ENCODE results near the gene TM9SF1. TPM values are rescaled to one million over a fixed set of nuclear protein-coding genes. Genes with fewer than 3 reads are reported as not detected.

The TM9SF1 gene
- total RNA-seq, 1 donor: 13.6 TPM

DNA sequence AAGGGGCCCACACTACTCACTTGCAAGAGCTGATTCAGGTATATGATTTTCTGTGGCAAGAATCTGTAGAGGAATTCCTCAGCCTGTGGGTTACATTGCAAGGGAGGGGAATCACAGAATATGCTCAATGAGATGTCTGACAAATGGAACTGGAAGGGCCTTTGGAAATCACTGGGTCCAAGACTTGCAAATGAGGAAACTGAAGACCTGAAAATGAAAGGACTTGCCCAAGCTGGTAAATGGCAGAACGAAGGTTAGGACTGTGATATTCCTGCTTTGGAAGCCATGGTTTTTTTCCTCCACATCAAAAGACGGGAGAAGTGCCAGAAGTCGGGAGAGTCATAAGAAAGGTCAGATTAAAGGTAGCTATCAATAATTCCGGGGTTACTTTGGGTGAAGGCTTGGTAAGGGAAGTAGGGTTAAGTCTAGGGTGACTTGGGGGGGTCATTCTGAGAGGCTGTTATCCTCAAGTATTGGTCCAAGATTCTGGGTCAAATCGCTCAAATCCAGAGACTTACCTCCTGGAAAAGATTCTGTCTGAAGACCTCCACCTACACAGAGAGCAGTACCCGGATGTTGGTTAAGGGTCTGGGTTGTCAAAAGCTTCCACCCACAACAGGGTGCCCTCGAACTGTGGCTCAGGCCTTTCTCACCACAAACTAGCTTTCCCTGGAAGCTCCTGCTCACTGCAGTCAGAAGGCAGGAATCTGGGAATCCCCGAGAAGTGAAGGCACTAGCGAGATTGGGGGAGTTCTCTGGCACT lies 49.4 kb downstream of the TM9SF1 start:
- peak overlapping the region; percentile 94 for H3K4me3 ChIP-seq (ENCODE audit: low read length)
- peaks cover 48% of the 10 kb centered on the region for H3K4me1 ChIP-seq (ENCODE audit: insufficient read depth, low read length)
- H3K27me3 ChIP-seq (ENCODE audit: insufficient read depth, low read length): no peaks in the 10 kb centered on the region
- no peaks in the 10 kb centered on the region for H3K9me3 ChIP-seq (ENCODE audit: low read depth, low read length)

- H3K4me3 ChIP-seq (ENCODE audit: low read length): peak overlapping the region; percentile 94
- no peaks in the 10 kb centered on the region for H3K27me3 ChIP-seq (ENCODE audit: insufficient read depth, low read length)
- no peaks in the 10 kb centered on the region for H3K9me3 ChIP-seq (ENCODE audit: low read depth, low read length)
- H3K4me1 ChIP-seq (ENCODE audit: insufficient read depth, low read length): peaks cover 55% of the 10 kb centered on the region
Observed at GRCh38 chr14:24145219-24145618, 50.0 kb downstream of the TM9SF1 start.

GRCh38 chr14:24144451-24144850 lies 50.8 kb downstream of the TM9SF1 start:
- H3K27me3 ChIP-seq (ENCODE audit: insufficient read depth, low read length): no peaks in the 10 kb centered on the region
- H3K4me3 ChIP-seq (ENCODE audit: low read length): no peak overlapping the region
- H3K4me1 ChIP-seq (ENCODE audit: insufficient read depth, low read length): peaks cover 56% of the 10 kb centered on the region
- H3K9me3 ChIP-seq (ENCODE audit: low read depth, low read length): no peaks in the 10 kb centered on the region

DNA sequence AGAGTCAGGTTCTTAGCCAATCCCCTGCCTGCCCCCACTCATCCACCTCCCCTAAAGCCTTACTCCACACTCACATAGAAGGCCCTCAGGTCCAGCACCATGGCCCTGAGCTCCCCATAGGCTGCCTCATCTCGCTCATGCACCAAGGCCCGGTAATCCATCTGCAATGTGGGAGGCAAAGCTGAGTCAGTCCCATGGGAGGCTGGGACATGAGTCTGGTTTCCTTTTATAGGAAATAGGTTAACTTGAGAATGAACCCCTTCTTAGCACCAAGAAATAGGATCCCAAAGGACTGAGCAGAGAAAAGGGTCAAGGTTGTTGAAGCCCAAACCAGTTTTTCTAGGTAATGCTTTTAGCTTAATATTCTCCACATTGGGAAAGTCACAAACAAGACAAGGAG lies 51.7 kb downstream of the TM9SF1 start:
- H3K27me3 ChIP-seq (ENCODE audit: insufficient read depth, low read length): no peaks in the 10 kb centered on the region
- H3K9me3 ChIP-seq (ENCODE audit: low read depth, low read length): no peaks in the 10 kb centered on the region
- H3K4me1 ChIP-seq (ENCODE audit: insufficient read depth, low read length): peaks cover 54% of the 10 kb centered on the region
- no peak overlapping the region for H3K4me3 ChIP-seq (ENCODE audit: low read length)

- Histone ChIP-seq H3K9me3 (ENCODE audit: low read depth, low read length) (no peaks in the 10 kb centered on the region), H3K4me3 (ENCODE audit: low read length) (peak within 1 kb of the TSS; percentile 67), H3K27me3 (ENCODE audit: insufficient read depth, low read length) (no peaks in the 10 kb centered on the region), H3K4me1 (ENCODE audit: insufficient read depth, low read length) (peaks cover 64% of the 10 kb centered on the region)
Observed at GRCh38 chr14:24141097-24141880, 54.0 kb downstream of the TM9SF1 start, which contains the start of gene EMC9. TSS of gene EMC9 (minus strand) at chr14:24141591. CDS start at chr14:24141304, 287 bp downstream.

GRCh38 chr14:24139272-24139934 lies 55.8 kb downstream of the TM9SF1 start:
- H3K9me3 ChIP-seq (ENCODE audit: low read depth, low read length): no peaks in the 10 kb centered on the region
- H3K4me3 ChIP-seq (ENCODE audit: low read length): no peak overlapping the region
- peaks cover 53% of the 10 kb centered on the region for H3K4me1 ChIP-seq (ENCODE audit: insufficient read depth, low read length)
- H3K27me3 ChIP-seq (ENCODE audit: insufficient read depth, low read length): no peaks in the 10 kb centered on the region

Other genes with a start within 250 kb of the TM9SF1 start
- 14.1 TPM for gene DHRS4, start 241.7 kb downstream of the TM9SF1 start, total RNA-seq
- 5.6 TPM for gene DHRS4L2, start 206.5 kb downstream of the TM9SF1 start, total RNA-seq
- gene CARMIL3, start 143.4 kb downstream of the TM9SF1 start, total RNA-seq: 0.52 TPM
- not detected for gene CPNE6, start 123.9 kb downstream of the TM9SF1 start, total RNA-seq
- gene PCK2, start 101.1 kb downstream of the TM9SF1 start, total RNA-seq: 4.6 TPM
- 59.1 TPM for gene DCAF11, start 80.7 kb downstream of the TM9SF1 start, total RNA-seq
- gene NRL, start 80.5 kb downstream of the TM9SF1 start, total RNA-seq: 1.2 TPM
- 0.42 TPM for gene FITM1, start 64.8 kb downstream of the TM9SF1 start, total RNA-seq
- 218 TPM for gene PSME1, start 59.2 kb downstream of the TM9SF1 start, total RNA-seq
- gene EMC9, start 53.9 kb downstream of the TM9SF1 start, total RNA-seq: 4.1 TPM
- gene PSME2, start 48.8 kb downstream of the TM9SF1 start, total RNA-seq: 78.9 TPM
- 38.4 TPM for gene RNF31, start 47.9 kb downstream of the TM9SF1 start, total RNA-seq
- gene IRF9, start 34.2 kb downstream of the TM9SF1 start, total RNA-seq: 126 TPM
- 22.7 TPM for gene REC8, start 23.4 kb downstream of the TM9SF1 start, total RNA-seq
- gene IPO4, start 6.6 kb downstream of the TM9SF1 start, total RNA-seq: 13.3 TPM
- gene TSSK4, start 10.3 kb upstream of the TM9SF1 start, total RNA-seq: 0.31 TPM
- 90.8 TPM for gene CHMP4A, start 18.0 kb upstream of the TM9SF1 start, total RNA-seq
- 4.5 TPM for gene MDP1, start 20.6 kb upstream of the TM9SF1 start, total RNA-seq
- gene NEDD8, start 36.9 kb upstream of the TM9SF1 start, total RNA-seq: 51.2 TPM
- gene GMPR2, start 37.5 kb upstream of the TM9SF1 start, total RNA-seq: 31.1 TPM
- gene TINF2, start 47.2 kb upstream of the TM9SF1 start, total RNA-seq: 70.7 TPM
- 4.2 TPM for gene TGM1, start 67.7 kb upstream of the TM9SF1 start, total RNA-seq
- 25.1 TPM for gene RABGGTA, start 76.2 kb upstream of the TM9SF1 start, total RNA-seq
- 10.4 TPM for gene DHRS1, start 104.3 kb upstream of the TM9SF1 start, total RNA-seq
- gene NOP9, start 104.4 kb upstream of the TM9SF1 start, total RNA-seq: 11.2 TPM
- 14.4 TPM for gene CIDEB, start 112.5 kb upstream of the TM9SF1 start, total RNA-seq
- gene LTB4R2, start 114.7 kb upstream of the TM9SF1 start, total RNA-seq: 12.6 TPM
- 12.5 TPM for gene LTB4R, start 116.1 kb upstream of the TM9SF1 start, total RNA-seq
- 2.3 TPM for gene ADCY4, start 139.6 kb upstream of the TM9SF1 start, total RNA-seq
- gene RIPK3, start 144.6 kb upstream of the TM9SF1 start, total RNA-seq: 9.9 TPM
- 0.10 TPM for gene NFATC4, start 172.7 kb upstream of the TM9SF1 start, total RNA-seq
- under 0.01 TPM for gene NYNRIN, start 203.6 kb upstream of the TM9SF1 start, total RNA-seq
- 0.84 TPM for gene CBLN3, start 234.2 kb upstream of the TM9SF1 start, total RNA-seq
- gene KHNYN, start 234.5 kb upstream of the TM9SF1 start, total RNA-seq: 148 TPM
- gene SDR39U1, start 247.3 kb upstream of the TM9SF1 start, total RNA-seq: 21.6 TPM

All from mononuclear cell (primary cell).